A673 (cell line): ENCODE data around the gene SH3RF2.

ENCODE experiments used
- EZH2 ChIP-seq: fragments of 200-600 bp; sonication (generic); IDR thresholded peaks from 2 replicates; pipeline ENCODE4 v1.6.1; 2017; ENCODE audit warnings: borderline replicate concordance, low read depth, mild to moderate bottlenecking, mixed read lengths, antibody characterized with exemption, low read length; ENCODE audit not compliant: poor library complexity, severe bottlenecking
- TF ChIP-seq, protein P1 (sequence below): fragments of 300-800, 200-600 bp; sonication (generic); conservative IDR thresholded peaks from 2 replicates; pipeline ENCODE4 v1.5.1; 2017; ENCODE audit warnings: low read depth, mild to moderate bottlenecking, antibody characterized with exemption, low read length, moderate library complexity, mixed read lengths

DNA sequence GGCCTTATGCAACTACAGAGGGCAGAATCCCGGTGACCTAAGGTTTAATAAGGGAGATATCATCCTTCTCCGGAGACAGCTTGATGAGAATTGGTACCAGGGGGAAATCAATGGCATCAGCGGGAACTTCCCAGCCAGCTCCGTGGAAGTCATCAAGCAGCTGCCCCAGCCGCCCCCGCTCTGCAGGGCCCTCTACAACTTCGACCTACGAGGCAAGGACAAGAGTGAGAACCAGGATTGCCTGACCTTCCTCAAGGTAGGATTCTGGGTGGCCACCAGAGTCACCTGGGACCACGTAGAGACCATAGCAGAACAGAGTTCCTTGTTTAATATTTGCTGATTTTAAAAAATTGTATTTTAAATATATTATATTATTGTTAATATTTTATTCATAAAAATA, 63.7 kb downstream of the SH3RF2 start:
- TF ChIP-seq, protein P1, sequence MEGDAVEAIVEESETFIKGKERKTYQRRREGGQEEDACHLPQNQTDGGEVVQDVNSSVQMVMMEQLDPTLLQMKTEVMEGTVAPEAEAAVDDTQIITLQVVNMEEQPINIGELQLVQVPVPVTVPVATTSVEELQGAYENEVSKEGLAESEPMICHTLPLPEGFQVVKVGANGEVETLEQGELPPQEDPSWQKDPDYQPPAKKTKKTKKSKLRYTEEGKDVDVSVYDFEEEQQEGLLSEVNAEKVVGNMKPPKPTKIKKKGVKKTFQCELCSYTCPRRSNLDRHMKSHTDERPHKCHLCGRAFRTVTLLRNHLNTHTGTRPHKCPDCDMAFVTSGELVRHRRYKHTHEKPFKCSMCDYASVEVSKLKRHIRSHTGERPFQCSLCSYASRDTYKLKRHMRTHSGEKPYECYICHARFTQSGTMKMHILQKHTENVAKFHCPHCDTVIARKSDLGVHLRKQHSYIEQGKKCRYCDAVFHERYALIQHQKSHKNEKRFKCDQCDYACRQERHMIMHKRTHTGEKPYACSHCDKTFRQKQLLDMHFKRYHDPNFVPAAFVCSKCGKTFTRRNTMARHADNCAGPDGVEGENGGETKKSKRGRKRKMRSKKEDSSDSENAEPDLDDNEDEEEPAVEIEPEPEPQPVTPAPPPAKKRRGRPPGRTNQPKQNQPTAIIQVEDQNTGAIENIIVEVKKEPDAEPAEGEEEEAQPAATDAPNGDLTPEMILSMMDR: no peak
- no peak for TF ChIP-seq EZH2
